GM12878 (cell line): Measurements from ENCODE around the gene CORO2B.

ENCODE experiments used
- ETV6 ChIP-seq, 2 experiments: fragments of 450-650 bp in 1 of 2; IDR thresholded peaks in 1 of 2; conservative IDR thresholded peaks in 1 of 2; 2 replicates each; pipeline ENCODE4 v1.6.1; 2014; ENCODE audit warnings: antibody characterized with exemption in 1 of 2, borderline replicate concordance in 1 of 2, low read depth in 1 of 2, mild to moderate bottlenecking in 1 of 2, moderate library complexity in 1 of 2
- POLR2A ChIP-seq: IDR thresholded peaks from 2 replicates; pipeline ENCODE4 v1.6.1; 2011; ENCODE audit warnings: low read depth, mild to moderate bottlenecking, low read length
- RCOR1 ChIP-seq: conservative IDR thresholded peaks from 2 replicates; pipeline ENCODE4 v1.6.1; 2012; ENCODE audit warnings: low read depth, low read length, improper control_type of control experiment

DNA sequence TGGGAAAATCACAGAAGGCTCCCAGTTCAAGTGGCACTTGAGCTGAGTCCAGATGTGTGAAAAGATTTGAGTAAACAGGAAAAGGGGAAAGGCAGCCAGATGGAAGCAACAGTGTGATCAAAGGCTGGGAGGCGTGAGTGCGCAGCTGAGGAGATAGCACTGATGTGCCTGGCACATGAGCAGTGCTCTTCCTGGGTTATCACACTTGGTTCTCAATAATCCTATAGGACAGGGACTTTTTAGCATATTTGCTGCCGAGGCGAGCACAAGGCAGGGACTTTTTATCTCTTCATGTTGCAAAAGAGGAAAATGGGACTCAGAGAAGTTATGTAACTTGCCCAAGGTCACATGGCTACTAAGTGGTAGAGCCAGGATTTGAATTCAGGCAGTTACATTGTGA lies 39.6 kb downstream of the CORO2B start:
- no peak for TF ChIP-seq RCOR1
- TF ChIP-seq POLR2A: no peak
- TF ChIP-seq ETV6 (conservative IDR thresholded peaks at IDR 0.05 in 1 of 2, IDR thresholded peaks at IDR 0.05 in 1 of 2; ENCODE audit: borderline replicate concordance in 1 of 2, low read depth in 1 of 2): no peak
